Measurements from ENCODE around the gene MTERF1.
"Not testable (repeated sequence)": the region's sequence is repeated elsewhere in the genome, so short reads cannot be mapped to it uniquely, and the experiment has no call there.

Gene MTERF1

GRCh38 chr7:91880413-91881241 lies at the start of gene MTERF1:
TSS of gene MTERF1 (minus strand) at chr7:91880702. CDS start at chr7:91880083, 619 bp downstream.
- DNase-seq: peak; percentile 97

- no peak for DNase-seq
Observed at GRCh38 chr7:91929463-91929862, 49.0 kb upstream of the MTERF1 start.

- no peak for DNase-seq
Observed at GRCh38 chr7:91927912-91928311, 47.4 kb upstream of the MTERF1 start.

DNA sequence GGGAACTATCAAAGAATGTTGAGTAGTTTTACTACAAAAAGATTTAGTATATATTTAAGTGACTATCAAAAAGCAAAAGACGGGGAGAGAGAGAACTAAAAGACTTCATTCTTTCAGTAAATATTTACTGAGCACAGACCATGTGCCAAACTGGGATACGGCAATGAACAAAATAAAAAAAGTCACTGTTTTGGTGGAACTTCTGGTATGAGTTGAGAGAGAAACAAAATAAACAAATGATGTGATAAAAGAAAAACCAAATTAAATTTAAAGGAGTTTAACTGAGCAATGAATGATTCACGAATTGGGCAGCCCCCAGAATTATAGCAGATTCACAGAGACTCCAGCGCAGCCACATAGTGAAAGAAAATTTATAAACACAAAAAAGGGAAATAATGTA lies 42.4 kb upstream of the MTERF1 start:
- no peak for DNase-seq

DNA sequence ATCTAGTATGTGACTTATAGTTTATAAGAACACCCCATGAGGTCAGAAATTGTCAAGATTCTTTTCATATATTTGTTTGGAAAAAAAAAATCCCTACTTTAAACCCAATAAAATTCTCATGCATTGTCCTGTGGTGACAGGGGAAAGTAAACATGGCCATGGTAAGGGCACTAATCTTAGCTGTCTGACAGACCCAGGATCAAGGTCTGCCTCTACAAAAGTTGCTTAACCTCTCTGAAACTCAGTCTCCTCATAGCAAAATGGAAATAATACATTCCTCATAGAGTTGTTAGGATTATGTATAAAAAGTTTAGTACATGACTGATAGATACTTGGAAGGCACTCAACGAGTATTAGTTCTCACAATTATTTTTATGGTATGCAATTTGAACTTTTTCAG lies 37.9 kb upstream of the MTERF1 start:
- DNase-seq: no peak

GRCh38 chr7:91916051-91916440 lies 35.5 kb upstream of the MTERF1 start:
- DNase-seq: no peak

- DNase-seq: no peak
Observed at GRCh38 chr7:91915401-91916050, 35.0 kb upstream of the MTERF1 start.

- no peak for DNase-seq
Observed at GRCh38 chr7:91913612-91914011, 33.1 kb upstream of the MTERF1 start.

- no peak for DNase-seq
Observed at GRCh38 chr7:91912494-91912893, 32.0 kb upstream of the MTERF1 start.

DNA sequence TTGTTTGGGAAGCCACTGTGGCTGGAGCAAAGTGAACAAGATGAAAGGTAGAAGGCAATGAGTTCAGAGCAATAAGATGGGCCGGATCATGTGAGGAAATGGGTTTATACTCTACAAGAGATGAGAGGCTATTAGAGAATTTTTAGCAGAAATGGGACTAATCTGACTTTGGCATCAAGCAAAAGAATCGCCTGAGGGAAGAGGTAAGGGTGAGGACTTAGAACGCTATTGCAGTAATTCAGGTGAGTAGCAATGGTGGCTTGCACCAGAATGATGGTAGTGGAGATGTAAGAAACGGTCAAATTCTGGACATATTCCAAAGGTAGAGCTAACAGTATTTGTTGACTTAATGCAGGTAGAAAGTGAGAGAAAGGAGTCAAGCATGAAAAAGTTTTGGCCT lies 30.6 kb upstream of the MTERF1 start:
- no peak for DNase-seq

DNA sequence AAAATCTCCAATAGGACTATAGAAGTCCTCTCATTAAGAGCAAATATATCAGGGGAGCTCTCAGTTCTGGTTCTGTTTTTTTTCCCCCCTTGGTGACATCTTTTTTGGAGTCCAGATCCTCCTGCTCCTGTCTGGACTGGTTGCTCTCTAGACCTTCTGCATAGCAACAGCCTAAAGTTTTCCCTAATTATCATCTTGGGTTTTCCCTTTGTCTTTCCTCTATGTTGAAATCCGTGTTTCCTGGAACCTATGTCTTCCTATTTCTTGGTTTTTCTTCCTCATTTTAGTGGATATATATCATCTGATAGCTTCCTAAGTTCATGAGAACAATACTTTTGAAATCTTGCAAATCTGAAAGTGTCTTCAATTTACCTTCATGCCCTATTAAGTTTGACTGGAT lies 29.7 kb upstream of the MTERF1 start:
- DNase-seq: no peak

DNA sequence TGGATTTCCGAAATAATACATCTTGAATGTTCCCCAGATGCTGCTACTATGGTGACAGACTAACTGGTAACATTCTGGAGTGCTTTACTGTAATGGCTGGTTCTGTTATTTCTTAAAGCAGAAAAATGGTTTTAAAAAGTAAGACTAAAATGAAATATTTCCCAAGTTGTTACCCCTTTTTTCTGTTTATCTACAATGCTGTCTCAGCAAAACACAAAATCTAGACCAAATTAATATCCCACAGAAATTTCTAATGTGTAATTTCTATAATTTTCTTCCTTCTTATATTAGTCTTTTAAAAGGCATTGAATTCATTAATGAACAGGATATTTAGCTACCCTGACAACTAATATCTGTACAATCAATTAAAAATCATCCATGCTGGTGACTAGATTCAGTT lies 19.1 kb upstream of the MTERF1 start:
- no peak for DNase-seq

DNA sequence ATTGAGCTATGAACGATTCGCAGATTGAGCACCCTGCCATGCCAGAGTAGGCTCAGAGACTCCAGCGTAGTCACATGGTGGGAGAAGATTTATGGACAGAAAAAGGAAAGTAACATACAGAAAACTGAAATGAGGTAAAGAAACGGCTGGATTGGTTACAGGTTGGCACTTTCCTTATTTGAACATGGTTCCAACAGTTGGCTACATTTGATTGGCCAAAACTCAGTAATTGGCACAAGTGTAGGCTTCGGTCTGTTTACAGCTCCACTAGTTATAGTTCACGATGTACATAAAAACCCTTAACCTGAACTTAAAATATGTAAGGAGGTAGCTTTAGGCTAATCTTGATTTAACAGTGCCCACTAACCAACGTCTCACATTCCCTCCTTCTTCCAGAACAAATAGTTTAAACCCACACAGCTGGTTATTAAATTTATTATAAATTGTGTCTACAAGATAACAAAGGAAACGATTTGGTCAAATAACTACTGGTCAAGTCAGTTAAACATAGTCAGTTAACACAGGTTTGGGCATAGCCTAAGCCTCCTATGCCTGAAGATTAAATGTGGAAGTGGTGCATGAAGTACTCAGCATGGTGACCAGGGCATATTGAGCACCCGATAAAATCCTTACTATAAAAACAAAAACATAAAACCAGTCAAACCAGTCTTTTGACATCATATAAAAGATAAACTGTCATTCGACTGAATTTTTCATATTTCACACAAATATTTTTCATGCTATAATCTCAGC lies 17.9 kb upstream of the MTERF1 start:
- DNase-seq: no peak

GRCh38 chr7:91894781-91895480 lies 14.4 kb upstream of the MTERF1 start:
- DNase-seq: no peak

- DNase-seq: not testable (repeated sequence)
Observed at GRCh38 chr7:91893699-91894098, 13.2 kb upstream of the MTERF1 start.

- no peak for DNase-seq
Observed at GRCh38 chr7:91892821-91893340, 12.4 kb upstream of the MTERF1 start.

DNA sequence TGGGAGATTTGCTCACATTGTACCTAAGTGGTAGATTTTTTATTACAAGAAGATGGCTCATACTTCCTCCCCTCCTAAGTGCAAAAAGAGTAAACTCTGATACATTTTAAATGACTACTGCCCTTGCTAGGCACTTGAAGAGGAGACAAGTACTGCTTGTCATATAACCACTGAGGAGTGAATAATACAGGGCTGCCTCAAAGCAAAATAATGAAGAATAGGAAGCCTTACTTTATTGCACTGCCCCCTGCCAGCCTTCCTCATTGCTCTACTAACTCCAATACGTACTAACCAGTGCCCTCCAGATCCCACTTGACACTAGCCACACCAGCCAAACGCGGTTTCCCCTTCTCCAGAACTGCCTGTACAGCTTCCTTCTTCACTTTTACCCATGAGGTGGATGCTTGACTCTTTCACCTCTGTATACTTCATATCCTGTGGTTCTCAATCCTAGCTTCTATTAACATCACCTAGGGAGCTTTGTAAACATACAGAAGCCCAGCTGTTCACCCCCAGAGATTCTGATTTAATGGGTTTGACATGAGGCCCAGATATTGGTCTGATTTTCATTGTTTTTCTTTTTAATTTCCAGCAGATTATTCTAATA lies 11.7 kb upstream of the MTERF1 start:
- DNase-seq: no peak

DNA sequence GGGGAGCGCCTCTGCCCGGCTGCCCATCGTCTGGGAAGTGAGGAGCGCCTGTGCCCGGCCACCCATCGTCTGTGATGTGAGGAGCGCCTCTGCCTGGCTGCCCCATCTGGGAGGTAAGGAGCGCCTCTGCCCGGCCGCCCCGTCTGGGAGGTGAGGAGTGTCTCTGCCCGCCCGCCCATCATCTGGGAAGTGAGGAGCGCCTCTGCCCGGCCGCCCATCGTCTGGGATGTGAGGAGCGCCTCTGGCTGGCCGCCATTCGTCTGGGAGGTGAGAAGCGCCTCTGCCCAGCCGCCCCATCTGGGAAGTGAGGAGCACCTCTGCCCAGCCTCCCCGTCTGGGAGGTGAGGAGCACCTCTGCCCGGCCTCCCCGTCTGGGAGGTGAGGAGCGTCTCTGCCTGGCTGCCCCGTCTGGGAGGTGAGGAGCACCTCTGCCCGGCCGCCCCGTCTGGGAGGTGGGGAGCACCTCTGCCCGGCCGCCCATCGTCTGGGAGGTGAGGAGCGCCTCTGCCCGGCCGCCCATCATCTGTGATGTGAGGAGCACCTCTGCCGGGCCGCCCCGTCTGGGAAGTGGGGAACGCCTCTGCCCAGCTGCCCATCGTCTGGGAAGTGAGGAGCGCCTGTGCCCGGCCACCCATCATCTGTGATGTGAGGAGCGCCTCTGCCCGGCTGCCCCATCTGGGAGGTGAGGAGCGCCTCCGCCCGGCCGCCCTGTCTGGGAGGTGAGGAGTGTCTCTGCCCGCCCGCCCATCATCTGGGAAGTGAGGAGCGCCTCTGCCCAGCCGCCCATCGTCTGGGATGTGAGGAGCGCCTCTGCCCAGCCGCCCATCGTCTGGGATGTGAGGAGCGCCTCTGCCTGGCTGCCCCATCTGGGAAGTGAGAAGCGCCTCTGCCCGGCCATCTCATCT lies 8.0 kb upstream of the MTERF1 start:
- DNase-seq: not testable (repeated sequence)

DNA sequence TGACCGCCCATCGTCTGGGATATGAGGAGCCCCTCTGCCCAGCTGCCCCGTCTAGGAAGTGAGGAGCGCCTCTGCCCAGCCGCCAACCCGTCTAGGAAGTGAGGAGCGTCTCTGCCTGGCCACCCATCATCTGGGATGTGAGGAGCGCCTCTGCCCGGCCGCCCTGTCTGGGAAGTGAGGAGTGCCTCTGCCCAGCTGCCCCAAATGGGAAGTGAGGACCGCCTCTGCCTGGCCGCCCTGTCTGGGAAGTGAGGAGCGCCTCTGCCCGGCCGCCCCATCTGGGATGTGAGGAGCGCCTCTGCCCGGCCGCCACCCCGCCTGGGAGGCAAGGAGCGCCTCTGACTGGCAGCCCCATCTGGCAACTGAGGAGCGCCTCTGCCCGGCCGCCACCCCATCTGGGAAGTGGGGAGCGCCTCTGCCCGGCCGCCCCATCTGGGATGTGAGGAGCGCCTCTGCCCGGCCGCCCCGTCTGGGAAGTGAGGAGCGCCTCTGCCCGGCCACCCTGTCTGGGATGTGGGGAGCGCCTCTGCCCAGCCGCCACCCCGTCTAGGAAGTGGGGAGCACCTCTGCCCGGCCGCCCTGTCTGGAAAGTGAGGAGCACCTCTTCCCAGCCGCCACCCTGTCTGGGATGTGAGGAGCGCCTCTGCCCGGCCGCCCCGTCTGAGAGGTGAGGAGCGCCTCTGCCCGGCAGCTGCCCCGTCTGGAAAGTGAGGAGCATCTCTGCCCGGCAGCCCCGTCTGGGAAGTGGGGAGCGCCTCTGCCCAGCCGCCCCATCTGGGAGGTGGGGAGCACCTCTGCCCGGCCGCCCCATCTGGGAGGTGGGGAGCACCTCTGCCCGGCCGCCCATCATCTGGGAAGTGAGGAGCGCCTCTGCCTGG lies 7.1 kb upstream of the MTERF1 start:
- DNase-seq: not testable (repeated sequence)

DNA sequence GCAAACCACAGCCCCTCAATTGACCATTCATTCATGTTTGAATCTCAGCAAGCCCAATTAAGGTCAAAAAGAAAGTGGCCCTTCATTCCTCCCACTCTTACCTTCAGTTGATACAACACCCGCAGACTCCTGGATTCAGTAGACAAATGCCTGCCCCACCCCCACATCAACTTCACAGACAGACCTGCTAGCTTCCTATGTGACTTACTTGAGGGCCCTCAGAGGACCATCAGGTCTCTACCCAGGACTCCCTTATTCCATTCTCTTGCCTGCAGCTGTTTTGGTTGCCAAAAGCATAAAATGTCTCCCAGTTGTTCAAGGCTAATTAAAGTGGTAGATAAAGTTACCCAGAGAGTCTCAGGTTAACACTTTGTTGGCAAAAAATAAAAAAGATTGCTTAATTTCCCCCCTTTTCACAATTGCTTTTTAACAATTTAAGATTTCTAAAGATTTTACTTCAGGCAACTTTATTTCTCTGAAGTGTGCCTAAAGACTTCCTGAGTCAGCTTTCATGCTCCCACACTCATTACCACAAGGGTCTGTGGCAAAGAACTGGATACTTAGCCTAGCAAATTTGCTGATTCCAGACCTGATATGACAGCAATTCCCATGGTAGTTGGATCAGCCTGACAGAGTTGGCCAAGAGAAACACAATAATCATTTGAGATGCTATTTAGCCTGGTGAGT lies 3.3 kb upstream of the MTERF1 start:
- no peak for DNase-seq
